Astrocyte (in vitro differentiated cells and primary cell): ENCODE results near the gene CALR3.

Source experiments
- EZH2 ChIP-seq: IDR thresholded peaks from 2 replicates; pipeline ENCODE4 v1.6.1; 2012; ENCODE audit warnings: mild to moderate bottlenecking, low read length, inconsistent platforms; ENCODE audit not compliant: insufficient read depth
- TF ChIP-seq, protein P1 (sequence below): IDR thresholded peaks from 2 replicates; pipeline ENCODE4 v1.5.1; 2011; ENCODE audit warnings: low read depth, mild to moderate bottlenecking, inconsistent platforms, low read length, moderate library complexity; ENCODE audit not compliant: insufficient read depth

DNA sequence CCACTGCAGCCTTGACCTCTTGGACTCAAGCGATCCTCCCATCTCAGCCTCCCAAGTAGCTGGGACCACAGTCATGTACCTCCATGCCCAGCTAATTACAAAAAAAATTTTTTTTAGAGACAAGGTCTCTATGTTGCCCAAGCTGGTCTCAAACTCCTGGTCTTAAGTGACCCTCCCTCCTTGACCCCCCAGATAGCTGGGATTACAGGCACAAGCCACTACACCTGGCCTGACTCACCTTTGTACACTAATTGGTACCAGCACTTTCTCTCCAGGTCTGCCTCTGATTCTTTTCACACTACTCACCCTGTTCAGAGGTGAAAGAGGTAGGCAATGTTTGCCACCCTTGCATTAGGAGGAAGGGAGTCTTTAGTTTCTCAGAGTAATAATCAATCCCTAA is 18.7 kb downstream of the CALR3 start:
- no peak for TF ChIP-seq EZH2
- TF ChIP-seq, protein P1, sequence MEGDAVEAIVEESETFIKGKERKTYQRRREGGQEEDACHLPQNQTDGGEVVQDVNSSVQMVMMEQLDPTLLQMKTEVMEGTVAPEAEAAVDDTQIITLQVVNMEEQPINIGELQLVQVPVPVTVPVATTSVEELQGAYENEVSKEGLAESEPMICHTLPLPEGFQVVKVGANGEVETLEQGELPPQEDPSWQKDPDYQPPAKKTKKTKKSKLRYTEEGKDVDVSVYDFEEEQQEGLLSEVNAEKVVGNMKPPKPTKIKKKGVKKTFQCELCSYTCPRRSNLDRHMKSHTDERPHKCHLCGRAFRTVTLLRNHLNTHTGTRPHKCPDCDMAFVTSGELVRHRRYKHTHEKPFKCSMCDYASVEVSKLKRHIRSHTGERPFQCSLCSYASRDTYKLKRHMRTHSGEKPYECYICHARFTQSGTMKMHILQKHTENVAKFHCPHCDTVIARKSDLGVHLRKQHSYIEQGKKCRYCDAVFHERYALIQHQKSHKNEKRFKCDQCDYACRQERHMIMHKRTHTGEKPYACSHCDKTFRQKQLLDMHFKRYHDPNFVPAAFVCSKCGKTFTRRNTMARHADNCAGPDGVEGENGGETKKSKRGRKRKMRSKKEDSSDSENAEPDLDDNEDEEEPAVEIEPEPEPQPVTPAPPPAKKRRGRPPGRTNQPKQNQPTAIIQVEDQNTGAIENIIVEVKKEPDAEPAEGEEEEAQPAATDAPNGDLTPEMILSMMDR = no peak
